Dedifferentiated amniotic fluid mesenchymal stem cell (primary cell): Measurements from ENCODE around the gene OR2A2.
"Not testable (repeated sequence)": the region's sequence is repeated elsewhere in the genome, so short reads cannot be mapped to it uniquely, and the experiment has no call there.

Experiments used
- DNase-seq: peaks from one replicate; pipeline ENCODE4 v3.0.0-alpha.2; 2016; ENCODE audit errors: extremely low spot score

The OR2A2 gene

GRCh38 chr7:144109283-144109682 lies at the start of gene OR2A2:
Gene OR2A2 (plus strand): TSS chr7:144109583. CDS start chr7:144109583, 0 bp downstream.
- DNase-seq = no peak

- no peak for DNase-seq
These were observed 45.7 kb upstream of the OR2A2 start for GRCh38 chr7:144063710-144064109.

- DNase-seq = no peak
These were observed 39.9 kb upstream of the OR2A2 start, which contains the start of gene OR2A25 for GRCh38 chr7:144069511-144069910. Gene OR2A25 (plus strand): TSS chr7:144069811. CDS start chr7:144074220, 4,409 bp downstream.

GRCh38 chr7:144069953-144070352 lies 39.4 kb upstream of the OR2A2 start:
- DNase-seq = no peak

- DNase-seq = no peak
These were observed 35.0 kb upstream of the OR2A2 start for GRCh38 chr7:144074374-144074773.

- no peak for DNase-seq
These were observed 23.4 kb upstream of the OR2A2 start, which contains the start of gene OR2A12 for GRCh38 chr7:144085978-144086377. Gene OR2A12 (plus strand): TSS chr7:144086278. CDS start chr7:144095108, 8,830 bp downstream.

GRCh38 chr7:144086730-144087129 lies 22.7 kb upstream of the OR2A2 start:
- DNase-seq = no peak

GRCh38 chr7:144087230-144087629 lies 22.2 kb upstream of the OR2A2 start:
- no peak for DNase-seq

- no peak for DNase-seq
These were observed 18.7 kb upstream of the OR2A2 start for GRCh38 chr7:144090667-144091066.

- DNase-seq = no peak
These were observed 10.6 kb upstream of the OR2A2 start for GRCh38 chr7:144098776-144099175.

GRCh38 chr7:144100607-144101006 lies 8.8 kb upstream of the OR2A2 start:
- no peak for DNase-seq

GRCh38 chr7:144102041-144102440 lies 7.3 kb upstream of the OR2A2 start:
- DNase-seq = no peak

GRCh38 chr7:144105211-144105610 lies 4.2 kb upstream of the OR2A2 start:
- no peak for DNase-seq

GRCh38 chr7:144110272-144110671 lies 889 bp downstream of the OR2A2 start:
- no peak for DNase-seq

- no peak for DNase-seq
These were observed 4.3 kb downstream of the OR2A2 start for GRCh38 chr7:144113651-144114050.

- DNase-seq = no peak
These were observed 9.0 kb downstream of the OR2A2 start for GRCh38 chr7:144118341-144118740.

- DNase-seq = no peak
These were observed 13.5 kb downstream of the OR2A2 start, which contains the start of gene OR2A14 for GRCh38 chr7:144122876-144123275. Gene OR2A14 (plus strand): TSS chr7:144123176. CDS start chr7:144129113, 5,937 bp downstream.

- DNase-seq = peak; percentile 40
These were observed 18.4 kb downstream of the OR2A2 start for GRCh38 chr7:144127714-144128334.

GRCh38 chr7:144129601-144130000 lies 20.2 kb downstream of the OR2A2 start:
- DNase-seq = not testable (repeated sequence)

- no peak for DNase-seq
These were observed 21.3 kb downstream of the OR2A2 start for GRCh38 chr7:144130730-144131129.

GRCh38 chr7:144132262-144132661 lies 22.9 kb downstream of the OR2A2 start:
- DNase-seq = no peak

GRCh38 chr7:144133307-144133706 lies 23.9 kb downstream of the OR2A2 start:
- DNase-seq = no peak

- no peak for DNase-seq
These were observed 24.7 kb downstream of the OR2A2 start for GRCh38 chr7:144134116-144134515.

- DNase-seq = no peak
These were observed 28.1 kb downstream of the OR2A2 start for GRCh38 chr7:144137501-144137900.
